GM19397 (cell line): ENCODE results near the gene INTS6.
"Not testable (repeated sequence)": the region's sequence is repeated elsewhere in the genome, so short reads cannot be mapped to it uniquely, and the experiment has no call there.

ENCODE experiments used
- ATAC-seq: cut with Tn5 transposase; IDR thresholded peaks from one replicate; pipeline ENCODE4 v1.9.1; 2021; ENCODE audit warnings: mild to moderate bottlenecking, moderate library complexity; ENCODE audit not compliant: unreplicated experiment

Gene INTS6

GRCh38 chr13:51415339-51415738, 37.5 kb downstream of the INTS6 start:
- not testable (repeated sequence) for ATAC-seq

GRCh38 chr13:51412431-51412830, 40.4 kb downstream of the INTS6 start:
- ATAC-seq, result no peak

GRCh38 chr13:51405176-51405575, 47.7 kb downstream of the INTS6 start:
- ATAC-seq, result no peak

- ATAC-seq, result no peak
Observed at GRCh38 chr13:51397262-51397941, 55.4 kb downstream of the INTS6 start.

GRCh38 chr13:51396352-51396751, 56.5 kb downstream of the INTS6 start:
- ATAC-seq, result no peak

- ATAC-seq, result no peak
Observed at GRCh38 chr13:51394724-51395123, 58.1 kb downstream of the INTS6 start.

GRCh38 chr13:51385114-51385513, 67.7 kb downstream of the INTS6 start:
- ATAC-seq, result no peak

GRCh38 chr13:51380269-51380668, 72.6 kb downstream of the INTS6 start:
- no peak for ATAC-seq

- ATAC-seq, result no peak
Observed at GRCh38 chr13:51373451-51373850, 79.4 kb downstream of the INTS6 start.

- ATAC-seq, result no peak
Observed at GRCh38 chr13:51371768-51372399, 81.0 kb downstream of the INTS6 start.

- ATAC-seq, result no peak
Observed at GRCh38 chr13:51370811-51371210, 82.0 kb downstream of the INTS6 start.

GRCh38 chr13:51370116-51370515, 82.7 kb downstream of the INTS6 start:
- no peak for ATAC-seq

- ATAC-seq, result no peak
Observed at GRCh38 chr13:51364404-51365008, 88.3 kb downstream of the INTS6 start.

- ATAC-seq, result no peak
Observed at GRCh38 chr13:51363625-51364024, 89.2 kb downstream of the INTS6 start.

- no peak for ATAC-seq
Observed at GRCh38 chr13:51361106-51361505, 91.7 kb downstream of the INTS6 start.

- ATAC-seq, result no peak
Observed at GRCh38 chr13:51360489-51360888, 92.3 kb downstream of the INTS6 start.

GRCh38 chr13:51359352-51359751, 93.5 kb downstream of the INTS6 start:
- no peak for ATAC-seq

- ATAC-seq, result no peak
Observed at GRCh38 chr13:51357928-51358595, 94.8 kb downstream of the INTS6 start.

GRCh38 chr13:51355217-51355616, 97.6 kb downstream of the INTS6 start:
- no peak for ATAC-seq

GRCh38 chr13:51349016-51349415, 103.8 kb downstream of the INTS6 start:
- no peak for ATAC-seq

GRCh38 chr13:51348069-51348967, 104.5 kb downstream of the INTS6 start:
- no peak for ATAC-seq
